ENCODE measurements around the gene PCDHGA1.

- TF ChIP-seq MXD1 (CRISPR knock-in tag; IDR thresholded peaks at IDR 0.05; ENCODE audit: borderline replicate concordance, poor library complexity, severe bottlenecking) = no peak
- TF ChIP-seq ZNF232 (CRISPR knock-in tag; IDR thresholded peaks at IDR 0.05) = no peak
- no peak for TF ChIP-seq ZNF740 (CRISPR knock-in tag; IDR thresholded peaks at IDR 0.05)
- TF ChIP-seq ZNF740 (tag; IDR thresholded peaks at IDR 0.05) = no peak
- no peak for TF ChIP-seq TCFL5 (CRISPR knock-in tag; conservative IDR thresholded peaks at IDR 0.05)
- no peak for TF ChIP-seq ZBTB5 (IDR thresholded peaks at IDR 0.05)
- no peak for TF ChIP-seq ZNF274 (IDR thresholded peaks at IDR 0.05; ENCODE audit: borderline replicate concordance, low read depth, low read length)
- no peak for TF ChIP-seq TAF1 (IDR thresholded peaks at IDR 0.05; ENCODE audit: control insufficient read depth, extremely low read depth, insufficient read depth, low read length, severe bottlenecking)
- TF ChIP-seq CHD4 (IDR thresholded peaks at IDR 0.05; ENCODE audit: insufficient read depth, insufficient replicate concordance, low read depth, low read length, poor library complexity, severe bottlenecking) = no peak
- TF ChIP-seq CTCF (IDR thresholded peaks at IDR 0.05 in 2 of 3, conservative IDR thresholded peaks at IDR 0.05 in 1 of 3; ENCODE audit: insufficient read depth in 2 of 3, low read depth in 1 of 3, low read length in 3 of 3) = no peak
- TF ChIP-seq ZNF445 (CRISPR knock-in tag; IDR thresholded peaks at IDR 0.05; ENCODE audit: low read depth) = no peak
- no peak for TF ChIP-seq CBX2 (IDR thresholded peaks at IDR 0.05; ENCODE audit: insufficient read depth, low read length, poor library complexity, severe bottlenecking)
- TF ChIP-seq RFX5 (IDR thresholded peaks at IDR 0.05; ENCODE audit: low read depth, low read length) = no peak
- TF ChIP-seq ATF3 (IDR thresholded peaks at IDR 0.05) = no peak
- no peak for TF ChIP-seq ATF3 (CRISPR knock-in tag; conservative IDR thresholded peaks at IDR 0.05)
These were observed 212.7 kb downstream of the PCDHGA1 start for GRCh38 chr5:141543053-141543452.

All from K562 (cell line).